ENCODE measurements around the gene AGRP. TPM values are rescaled to one million over a fixed set of nuclear protein-coding genes. Genes with fewer than 3 reads are reported as not detected.
A peak's percentile ranks its signal among the peaks of the same experiment; 100 is the strongest.

The AGRP gene
- total and polyA plus RNA-seq, 2 of the 4 experiments (the other 2 are of a cell fraction) = not detected

GRCh38 chr16:67504031-67505021, 21.0 kb upstream of the AGRP start (continued):
- TF ChIP-seq MAZ (IDR thresholded peaks at IDR 0.05; ENCODE audit: borderline replicate concordance, low read depth, low read length) = no peak
- no peak for TF ChIP-seq FOS (IDR thresholded peaks at IDR 0.05; ENCODE audit: low read depth, low read length)

GRCh38 chr16:67499106-67499505, 15.8 kb upstream of the AGRP start:
- Histone ChIP-seq H2BK120ac (ENCODE audit: low read depth, low read length) (no peak overlapping the region), H2BK15ac (ENCODE audit: low read depth, low read length) (no peak overlapping the region), H2AK9ac (replicated peaks; ENCODE audit: low read depth, low read length, poor library complexity) (no peak overlapping the region), H3K4me1 (ENCODE audit: control insufficient read depth, insufficient read depth, low read length) (no peaks in the 10 kb centered on the region), H4K20me1 (ENCODE audit: insufficient read depth, low read length) (no peaks in the 10 kb centered on the region; the same call in 1 of the 2 replicates), H3K27ac (ENCODE audit: insufficient read depth, low read length) (no peak overlapping the region), H3K79me1 (ENCODE audit: low read depth in 1 of 2, low read length in 2 of 2) (no peaks in the 10 kb centered on the region), H3K36me3 (ENCODE audit: control insufficient read depth, insufficient read depth, low read length) (no peaks in the 10 kb centered on the region), H3K18ac (ENCODE audit: low read depth, low read length) (no peak overlapping the region), H3K4me2 (ENCODE audit: low read depth, low read length) (no peak overlapping the region), H2BK20ac (ENCODE audit: low read depth, low read length) (no peak overlapping the region), H3K4me3 (ENCODE audit: insufficient read depth, low read depth, low read length) (no peak overlapping the region), H3K4ac (ENCODE audit: low read depth, low read length) (no peak overlapping the region), H2BK5ac (ENCODE audit: low read depth, low read length, poor library complexity, severe bottlenecking) (no peak overlapping the region), H2AK5ac (ENCODE audit: low read depth, low read length) (no peak overlapping the region), H3K23ac (ENCODE audit: low read depth, low read length) (no peak overlapping the region), H3K56ac (ENCODE audit: extremely low read depth, insufficient read depth, low read length) (no peak overlapping the region), H3K9me3 (ENCODE audit: control insufficient read depth, insufficient read depth, low read length) (no peaks in the 10 kb centered on the region), H4K8ac (ENCODE audit: low read depth in 2 of 2, low read length in 2 of 2) (no peak overlapping the region), H2AFZ (replicated peaks; ENCODE audit: low read length, poor library complexity) (no peak overlapping the region), H4K91ac (ENCODE audit: insufficient read depth, low read depth, low read length) (no peak overlapping the region), H3K27me3 (ENCODE audit: control insufficient read depth, insufficient read depth, low read length) (no peaks in the 10 kb centered on the region), H3K9me1 (ENCODE audit: insufficient read depth, low read length) (no peaks in the 10 kb centered on the region), H3K14ac (replicated peaks; ENCODE audit: low read depth, low read length) (no peak overlapping the region), H3K9ac (ENCODE audit: low read depth, low read length) (no peak overlapping the region), H4K5ac (ENCODE audit: low read depth, low read length) (no peak overlapping the region)
- CTCF ChIA-PET = no interaction called here
- DNase-seq (peak; percentile 19), ATAC-seq (ENCODE audit: low read depth) (no peak)
- dilution Hi-C loops (cut with HindIII; ENCODE audit: low sequenced_read_pairs, unreplicated experiment) (no loop called here), in situ Hi-C loops (cut with MboI; ENCODE audit: low sequenced_read_pairs) (no loop called here), intact Hi-C loops (cut with micrococcal nuclease) (no loop called here)
- POLR2A ChIA-PET (ENCODE audit: unreplicated experiment) = no interaction called here
- TF ChIP-seq RAD21 (IDR thresholded peaks at IDR 0.05; ENCODE audit: low read length) = no peak
- no peak for TF ChIP-seq SMC3 (IDR thresholded peaks at IDR 0.05; ENCODE audit: low read depth, low read length)
- TF ChIP-seq RFX5 (IDR thresholded peaks at IDR 0.05; ENCODE audit: low read depth, low read length) = no peak
- TF ChIP-seq MXI1 (IDR thresholded peaks at IDR 0.05; ENCODE audit: borderline replicate concordance, low read depth, low read length) = no peak
- no peak for TF ChIP-seq RCOR1 (IDR thresholded peaks at IDR 0.05; ENCODE audit: insufficient replicate concordance, low read length)
- TF ChIP-seq MAFK (IDR thresholded peaks at IDR 0.05; ENCODE audit: low read depth, low read length) = no peak
- TF ChIP-seq BHLHE40 (IDR thresholded peaks at IDR 0.05; ENCODE audit: low read depth, low read length) = no peak
- no peak for TF ChIP-seq NFE2L2 (IDR thresholded peaks at IDR 0.05; ENCODE audit: low read depth, low read length)
- no peak for TF ChIP-seq CEBPB (IDR thresholded peaks at IDR 0.05; ENCODE audit: low read depth, low read length)
- TF ChIP-seq CTCF (conservative IDR thresholded peaks at IDR 0.05; ENCODE audit: low read depth, low read length) = no peak
- no peak for TF ChIP-seq MAZ (IDR thresholded peaks at IDR 0.05; ENCODE audit: borderline replicate concordance, low read depth, low read length)
- TF ChIP-seq FOS (IDR thresholded peaks at IDR 0.05; ENCODE audit: low read depth, low read length) = no peak
- WGBS, 2 experiments (ENCODE audit: extremely low coverage in 2 of 2, insufficient read length in 1 of 2) = 64% methylated on average over 3 of the region's 4 CpGs; no CpG with 5 or more reads in 1 of the 2 experiments
- BruUV-seq (replicated peaks) = no TSS peak
